GM04503 (cell line): ENCODE results near the gene TAOK1.
"Not testable (repeated sequence)": the region's sequence is repeated elsewhere in the genome, so short reads cannot be mapped to it uniquely, and the experiment has no call there.

Source experiments
- DNase-seq: peaks from one replicate; pipeline ENCODE4 v3.0.0-alpha.2; 2012; ENCODE audit warnings: low read depth

Gene TAOK1

DNA sequence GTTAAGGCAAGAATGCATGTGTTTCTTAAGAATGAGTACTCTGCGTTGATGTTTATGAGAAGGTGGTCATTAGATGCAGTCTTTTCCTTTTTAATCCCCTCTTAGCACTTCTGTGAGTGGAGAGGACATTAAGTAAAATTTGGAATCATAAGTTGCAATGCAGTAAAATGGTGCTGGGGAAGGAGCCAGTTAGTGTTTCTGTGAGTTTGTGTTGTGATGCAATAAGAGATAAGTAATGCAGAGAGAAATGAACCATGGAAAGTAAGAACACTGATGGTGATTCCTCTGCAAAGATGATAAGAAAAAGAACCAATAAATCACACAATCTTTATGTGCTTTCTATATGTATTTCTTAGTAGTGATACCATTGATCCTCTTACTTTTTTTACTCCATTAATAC lies 156.7 kb downstream of the TAOK1 start:
- DNase-seq = no peak

DNA sequence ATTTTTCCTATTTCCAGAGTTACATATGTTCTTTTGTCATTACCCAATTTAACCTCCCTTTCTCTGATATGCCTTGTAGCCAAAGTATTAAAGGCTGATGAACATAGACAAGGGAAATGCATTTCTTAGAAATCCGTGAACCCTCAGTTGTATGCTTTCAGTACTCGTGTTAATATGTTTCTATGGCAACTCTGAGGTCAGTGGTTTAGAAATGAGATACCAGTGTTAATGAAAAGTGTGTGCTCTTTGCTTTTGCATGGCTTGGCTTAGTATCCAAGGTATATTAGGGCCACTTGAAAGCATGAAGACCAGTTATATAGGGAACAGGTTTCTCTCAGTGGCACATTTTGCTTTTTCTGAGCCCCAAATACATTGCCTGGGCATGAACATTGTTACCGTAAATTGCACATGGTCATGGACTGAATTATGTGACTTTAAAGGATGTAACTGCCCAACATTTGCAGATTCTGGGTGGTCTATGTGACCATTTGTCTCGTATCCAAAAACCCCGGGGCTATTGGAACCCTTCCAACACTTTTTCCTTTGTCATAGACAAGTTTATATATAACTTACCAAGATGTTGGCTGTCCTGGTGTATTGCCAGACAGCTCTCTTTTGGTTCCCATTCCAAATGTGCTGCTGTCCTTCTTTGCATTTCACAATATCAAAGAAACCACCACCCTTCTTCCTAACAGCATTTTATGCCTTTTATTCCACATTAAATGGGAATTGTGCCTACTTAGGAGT lies 159.2 kb downstream of the TAOK1 start:
- DNase-seq = no peak

DNA sequence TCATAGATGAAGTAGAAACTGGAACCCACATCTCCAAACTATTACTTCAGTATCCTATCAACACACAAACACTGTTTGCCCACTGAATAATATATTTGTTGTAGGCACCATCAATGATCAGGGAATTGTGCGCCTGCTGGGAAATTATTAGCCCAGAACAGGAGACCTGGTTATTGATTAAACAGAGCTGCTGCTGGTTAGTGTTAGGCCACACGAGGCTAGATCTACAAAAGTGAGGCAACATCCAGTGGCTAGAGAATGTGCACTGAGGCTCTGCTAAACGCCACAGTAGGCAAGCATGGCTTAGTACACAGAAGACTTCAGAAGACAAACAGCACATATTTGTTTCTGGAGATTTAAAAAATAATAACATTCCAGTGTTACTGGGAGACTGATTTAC lies 165.7 kb downstream of the TAOK1 start:
- DNase-seq = no peak

DNA sequence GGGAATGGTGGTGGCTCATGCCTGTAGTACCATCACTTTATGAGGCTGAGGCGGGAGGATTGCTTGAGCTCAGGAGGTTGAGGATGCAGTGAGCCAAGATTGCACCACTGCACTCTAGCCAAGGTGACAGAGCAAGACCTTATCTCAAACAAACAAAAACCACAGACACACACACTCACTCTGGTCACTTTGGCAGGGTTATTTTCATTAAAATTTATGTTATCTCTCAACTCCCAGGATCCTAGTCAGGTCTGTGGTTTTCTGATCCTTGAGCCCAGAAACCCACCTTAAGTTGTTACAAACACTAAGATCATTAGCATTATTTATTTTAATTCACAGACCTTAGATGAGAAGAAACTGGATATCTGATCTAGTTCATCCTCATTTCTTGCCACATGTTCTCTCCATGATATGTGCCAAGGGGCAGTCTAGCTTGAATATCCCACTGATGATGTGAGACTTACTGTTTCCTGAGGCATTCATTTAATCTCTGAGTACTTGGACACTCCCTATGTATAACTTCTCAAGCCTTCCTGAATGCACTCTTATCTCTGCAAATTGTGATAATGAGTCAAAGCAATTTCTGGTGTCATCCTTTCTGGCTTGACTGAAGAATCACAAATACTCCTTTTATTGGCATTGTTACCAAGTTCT lies 167.0 kb downstream of the TAOK1 start:
- no peak for DNase-seq

DNA sequence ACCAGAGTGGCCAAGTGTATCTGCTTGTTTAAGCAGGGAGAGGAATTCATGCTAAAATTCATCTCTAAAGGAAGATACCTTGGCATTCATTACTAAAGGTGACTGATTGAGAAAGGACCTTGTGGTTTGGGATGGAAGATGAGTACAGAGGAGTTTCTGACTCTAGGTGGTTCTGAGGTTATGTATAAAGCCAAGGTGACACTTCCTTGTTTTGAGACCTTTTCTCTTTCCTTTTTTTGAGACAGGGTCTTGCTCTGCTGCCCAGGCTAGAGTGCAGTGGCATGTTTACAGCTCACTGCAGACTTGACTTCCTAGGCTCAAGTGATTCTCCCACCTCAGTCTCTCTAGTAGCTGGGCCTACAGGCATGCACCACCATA lies 167.6 kb downstream of the TAOK1 start:
- no peak for DNase-seq

DNA sequence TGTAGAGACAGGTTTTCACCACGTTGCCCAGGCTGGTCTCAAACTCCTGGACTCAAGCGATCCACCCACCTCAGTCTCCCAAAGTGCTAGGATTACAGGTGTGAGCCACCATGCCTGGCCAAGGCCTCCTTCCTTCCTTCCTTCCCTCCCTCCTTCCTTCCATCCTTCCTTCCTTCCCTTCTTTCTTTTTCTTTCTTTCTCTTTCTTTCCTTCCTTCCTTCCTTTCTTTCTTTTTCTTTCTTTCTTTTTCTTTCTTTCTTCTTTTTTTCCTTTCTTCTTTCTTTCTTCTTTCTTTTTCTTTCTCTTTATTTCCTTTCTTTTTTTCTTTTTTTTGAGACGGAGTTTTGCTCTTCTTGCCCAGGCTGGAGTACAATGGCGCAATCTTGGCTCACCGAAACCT lies 168.0 kb downstream of the TAOK1 start:
- DNase-seq = not testable (repeated sequence)

DNA sequence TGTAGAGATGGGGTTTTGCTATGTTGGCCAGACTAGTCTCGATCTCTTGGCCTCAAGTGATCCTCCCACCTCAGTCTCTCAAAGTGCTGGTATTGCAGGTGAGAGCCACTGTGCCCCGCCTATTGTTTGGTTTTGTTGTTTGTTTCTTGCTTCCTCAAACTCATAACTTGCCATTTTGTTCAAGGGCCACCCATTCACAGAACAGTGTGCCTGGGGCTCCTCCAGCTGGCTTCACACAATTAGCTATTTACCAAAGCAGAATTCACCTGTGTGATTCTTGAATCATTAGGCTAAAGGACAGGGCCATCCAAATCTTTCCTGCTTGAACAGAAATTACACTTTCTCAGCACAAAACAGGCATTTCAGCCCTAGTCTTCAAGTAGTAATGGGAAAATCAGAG lies 169.5 kb downstream of the TAOK1 start:
- DNase-seq = no peak

DNA sequence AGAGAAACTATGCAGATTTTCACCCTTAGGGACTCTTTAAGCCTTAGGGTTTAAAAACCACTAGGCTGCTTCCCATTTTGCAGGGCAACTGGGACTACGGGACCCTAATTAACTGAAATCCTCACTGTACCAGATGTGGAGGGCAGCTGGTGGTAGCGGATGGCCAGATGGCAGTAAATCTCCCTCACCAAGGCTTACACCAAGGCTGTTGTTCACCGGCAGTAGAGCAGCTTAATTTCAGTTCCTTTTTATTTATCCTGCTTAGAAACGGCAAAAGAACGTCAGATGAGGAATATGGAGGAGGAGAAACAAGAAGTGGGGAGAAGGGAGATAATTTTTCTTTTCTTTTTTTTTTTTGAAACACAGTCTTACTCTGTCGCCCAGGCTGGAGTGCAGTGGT lies 170.2 kb downstream of the TAOK1 start:
- DNase-seq = no peak

DNA sequence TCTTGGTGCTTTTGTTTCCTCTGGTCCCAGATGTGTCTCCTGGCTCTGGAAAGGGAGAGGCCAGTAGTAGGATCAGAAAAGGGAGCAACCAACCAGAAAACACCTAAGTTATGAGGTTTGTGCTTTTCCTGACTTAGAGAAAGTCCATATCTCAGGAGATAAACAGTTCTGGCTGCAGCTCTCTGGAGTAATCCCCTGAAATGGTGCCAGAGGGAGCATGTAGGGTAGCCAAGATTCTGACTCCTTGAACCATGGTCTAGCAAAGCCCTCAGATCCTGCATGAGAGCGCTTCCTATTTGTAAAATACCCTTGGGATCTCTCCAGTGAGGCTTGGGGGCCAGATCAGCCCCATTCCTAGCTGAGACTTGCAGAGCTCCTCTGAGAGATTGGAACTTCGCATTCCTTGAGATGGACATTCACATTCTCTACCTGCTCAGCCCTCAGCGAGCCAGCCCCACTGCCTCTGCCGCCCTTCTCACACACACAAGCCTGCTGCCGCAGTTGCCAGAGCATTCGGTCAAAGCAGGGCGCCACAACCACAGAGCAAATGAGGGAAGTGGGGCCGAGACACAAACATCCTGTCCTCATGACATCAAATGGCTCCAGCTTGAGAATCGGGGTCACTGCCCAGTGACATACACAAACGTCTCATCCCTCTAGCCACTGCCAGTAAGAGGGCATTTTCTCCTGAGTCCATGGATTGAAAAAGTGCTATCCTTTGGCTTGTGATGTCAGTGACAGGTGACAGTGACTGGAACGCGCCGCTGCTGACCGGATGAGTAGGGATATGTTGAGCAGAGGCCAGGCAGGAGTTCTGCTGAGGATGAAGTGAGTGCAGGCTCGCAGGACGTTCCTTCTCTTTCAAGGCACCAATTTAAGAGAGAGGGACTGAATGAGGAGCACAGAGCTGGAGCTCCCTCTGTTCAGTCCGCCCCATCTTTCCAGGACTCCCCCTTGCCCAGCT lies 171.7 kb downstream of the TAOK1 start:
- DNase-seq = no peak

DNA sequence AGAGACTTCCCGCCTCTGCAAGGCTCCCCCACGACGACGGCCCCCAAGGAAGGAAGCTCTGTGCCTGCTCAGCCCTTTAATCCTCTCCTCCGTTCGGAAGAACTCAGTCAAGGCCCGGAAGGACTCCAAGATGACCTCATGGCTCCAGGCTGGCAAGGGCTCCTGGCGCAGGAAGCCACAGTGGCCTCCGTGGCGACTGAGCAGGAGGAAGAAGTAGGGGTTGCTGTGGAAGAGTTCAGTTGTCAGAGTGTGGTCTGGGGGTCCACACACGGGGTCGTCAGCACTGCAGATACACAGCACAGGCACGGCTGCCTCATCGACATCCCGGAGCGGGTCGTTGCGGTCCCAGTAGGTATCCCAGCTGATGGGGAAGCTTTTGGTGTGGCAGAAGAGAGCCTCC lies 172.5 kb downstream of the TAOK1 start:
- DNase-seq = no peak

DNA sequence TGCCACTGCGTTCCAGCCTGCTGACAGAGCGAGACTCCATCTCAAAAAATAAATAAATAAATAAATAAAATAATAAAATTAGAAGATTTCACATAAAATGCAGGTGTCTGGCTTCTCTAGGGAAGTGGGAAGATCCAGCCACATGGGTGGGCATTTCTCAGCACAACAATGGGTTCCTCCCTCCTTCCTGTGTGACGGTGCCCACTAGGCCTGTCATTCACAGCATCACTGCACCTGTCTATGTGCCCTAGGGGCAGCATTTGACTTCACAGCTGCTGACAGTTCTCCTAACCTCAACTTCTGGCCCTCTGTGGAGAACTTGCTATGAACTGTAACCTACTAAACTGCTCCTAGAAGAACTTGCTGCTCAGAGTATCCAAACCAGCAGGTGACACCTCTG lies 173.7 kb downstream of the TAOK1 start:
- no peak for DNase-seq

DNA sequence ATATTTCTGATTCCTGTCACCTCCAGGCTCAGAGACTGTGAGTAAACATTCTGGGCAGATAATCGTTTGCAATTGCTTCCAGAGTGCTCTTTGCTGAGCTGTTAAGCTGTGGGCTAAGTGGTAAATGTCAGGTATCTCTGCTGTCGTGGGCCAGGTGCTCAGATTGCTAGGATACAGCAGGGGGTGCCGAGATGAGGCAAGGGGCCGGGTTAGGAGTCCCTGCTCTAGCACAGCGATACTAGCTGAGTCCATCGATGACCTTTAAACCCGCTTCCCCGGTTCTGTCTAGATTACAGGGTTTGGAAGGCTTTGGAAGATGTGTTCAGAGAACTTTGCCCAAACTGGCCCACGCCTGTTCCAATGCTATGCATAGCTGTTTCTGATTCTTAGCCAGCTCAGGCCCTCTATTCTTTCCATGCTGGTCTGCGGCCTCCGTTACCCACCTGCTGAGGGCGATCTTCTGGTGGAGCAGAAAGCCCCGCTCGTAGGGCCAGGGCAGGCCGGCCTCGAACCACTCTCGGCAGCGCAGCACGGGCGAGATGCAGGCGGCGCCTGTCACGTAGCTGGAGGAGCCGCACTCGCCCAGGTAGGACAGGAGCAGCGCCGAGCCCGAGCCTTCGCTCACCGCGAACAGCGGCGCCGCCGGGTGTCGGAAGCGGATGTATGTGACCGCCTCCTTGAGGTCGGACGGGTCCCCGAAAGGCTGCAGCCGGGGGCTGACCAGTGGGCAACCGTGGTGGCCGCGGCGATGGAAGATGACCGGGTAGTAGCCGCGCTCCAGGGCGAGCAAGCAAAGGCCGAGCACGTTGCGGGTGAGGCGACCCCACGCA lies 175.7 kb downstream of the TAOK1 start:
- no peak for DNase-seq

DNA sequence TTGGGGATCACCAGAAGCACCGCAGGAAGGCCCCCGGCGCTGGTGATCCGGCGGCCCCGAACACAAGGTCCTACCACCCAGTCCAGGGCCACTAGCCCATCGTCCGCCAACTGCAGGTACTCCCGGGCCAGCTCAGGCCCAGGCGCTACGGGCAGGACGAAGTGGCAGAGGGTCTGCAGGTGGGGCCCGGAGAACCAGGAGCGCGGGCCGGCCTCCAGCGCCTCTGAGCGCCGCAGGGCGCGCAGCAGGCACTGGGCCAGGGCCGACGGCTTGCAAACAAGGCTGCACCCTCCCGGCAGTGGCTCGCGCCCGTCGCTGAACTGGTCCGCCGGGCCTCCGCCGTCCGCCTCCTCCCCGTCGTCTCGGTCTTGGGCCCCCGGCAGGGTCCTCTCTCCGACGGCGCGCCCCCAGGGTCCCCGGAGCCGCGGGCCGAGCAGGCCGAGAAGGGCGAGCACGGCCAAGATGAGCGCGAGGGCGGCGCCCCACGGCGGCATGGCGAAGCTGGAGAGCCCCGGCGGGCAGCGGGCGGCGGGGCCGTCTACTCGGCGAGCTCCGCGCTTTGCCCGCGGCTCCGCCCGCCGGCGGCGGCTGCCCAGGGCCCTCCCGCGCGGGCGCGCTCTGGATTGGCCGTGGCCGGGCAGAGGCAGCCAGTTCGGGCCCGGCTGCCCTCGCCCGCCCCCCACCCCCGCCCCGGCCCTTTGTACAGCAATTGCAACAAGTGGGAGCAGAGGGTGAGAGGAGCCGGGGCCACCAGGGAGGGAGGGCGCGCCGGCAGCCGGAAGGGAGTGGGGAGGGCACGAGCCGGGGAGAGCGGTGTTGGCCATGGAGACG lies 176.5 kb downstream of the TAOK1 start, which contains the start of gene ABHD15:
ABHD15 (minus strand) TSS at position 565 of the 831 bp plus-strand sequence; CDS start at position 494, 71 bp downstream.
- no peak for DNase-seq

DNA sequence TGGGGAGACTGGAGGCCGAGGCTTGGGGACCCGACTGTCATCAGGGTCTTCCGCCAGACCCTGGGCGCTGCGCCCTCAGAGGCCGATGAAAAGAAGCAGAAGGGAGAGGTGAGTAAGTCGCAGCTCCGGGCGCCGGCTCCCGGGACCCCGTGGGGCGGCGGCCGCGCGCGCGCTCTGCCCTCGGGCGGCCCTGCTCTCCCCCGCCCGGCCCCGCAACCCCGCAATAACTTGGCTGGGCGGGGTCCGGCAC lies 177.1 kb downstream of the TAOK1 start:
- no peak for DNase-seq

DNA sequence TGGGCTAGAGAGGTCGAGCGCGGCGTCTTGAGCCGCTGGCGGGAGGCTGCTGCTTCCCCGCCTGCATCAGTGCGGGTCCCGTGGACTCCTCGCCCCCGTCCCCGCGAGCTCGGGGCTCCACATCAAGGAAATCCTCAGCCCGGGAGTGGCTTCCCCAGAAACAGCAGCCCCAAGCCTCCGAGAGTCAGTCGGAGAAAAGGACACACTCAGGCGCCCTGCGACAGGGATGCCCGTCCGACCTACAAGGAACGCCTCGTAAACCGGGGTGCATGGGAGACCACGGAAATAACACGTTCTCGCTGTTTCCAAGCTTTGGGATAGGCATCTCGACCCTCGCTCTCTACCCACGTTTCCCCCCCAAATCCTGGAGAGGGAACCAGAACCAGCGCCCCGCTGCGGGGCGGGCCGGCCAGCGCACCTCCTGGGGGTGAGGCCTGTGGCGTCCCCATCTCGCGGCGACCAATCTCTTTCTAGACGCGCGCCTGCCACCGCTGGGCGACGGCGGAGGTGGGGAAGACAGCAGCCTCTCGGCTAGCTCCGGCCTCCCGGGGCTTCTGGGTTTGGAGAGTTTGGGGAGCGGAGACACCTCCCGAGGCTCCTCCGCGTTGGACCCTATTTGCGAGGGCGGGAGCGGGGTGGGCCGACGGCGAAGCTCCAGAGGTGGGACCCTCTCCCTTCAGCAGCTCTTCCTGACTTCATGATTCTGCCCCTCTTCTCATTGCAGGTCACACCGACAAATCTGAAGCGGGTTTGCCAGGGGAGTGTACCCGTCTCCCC lies 177.6 kb downstream of the TAOK1 start:
- no peak for DNase-seq

DNA sequence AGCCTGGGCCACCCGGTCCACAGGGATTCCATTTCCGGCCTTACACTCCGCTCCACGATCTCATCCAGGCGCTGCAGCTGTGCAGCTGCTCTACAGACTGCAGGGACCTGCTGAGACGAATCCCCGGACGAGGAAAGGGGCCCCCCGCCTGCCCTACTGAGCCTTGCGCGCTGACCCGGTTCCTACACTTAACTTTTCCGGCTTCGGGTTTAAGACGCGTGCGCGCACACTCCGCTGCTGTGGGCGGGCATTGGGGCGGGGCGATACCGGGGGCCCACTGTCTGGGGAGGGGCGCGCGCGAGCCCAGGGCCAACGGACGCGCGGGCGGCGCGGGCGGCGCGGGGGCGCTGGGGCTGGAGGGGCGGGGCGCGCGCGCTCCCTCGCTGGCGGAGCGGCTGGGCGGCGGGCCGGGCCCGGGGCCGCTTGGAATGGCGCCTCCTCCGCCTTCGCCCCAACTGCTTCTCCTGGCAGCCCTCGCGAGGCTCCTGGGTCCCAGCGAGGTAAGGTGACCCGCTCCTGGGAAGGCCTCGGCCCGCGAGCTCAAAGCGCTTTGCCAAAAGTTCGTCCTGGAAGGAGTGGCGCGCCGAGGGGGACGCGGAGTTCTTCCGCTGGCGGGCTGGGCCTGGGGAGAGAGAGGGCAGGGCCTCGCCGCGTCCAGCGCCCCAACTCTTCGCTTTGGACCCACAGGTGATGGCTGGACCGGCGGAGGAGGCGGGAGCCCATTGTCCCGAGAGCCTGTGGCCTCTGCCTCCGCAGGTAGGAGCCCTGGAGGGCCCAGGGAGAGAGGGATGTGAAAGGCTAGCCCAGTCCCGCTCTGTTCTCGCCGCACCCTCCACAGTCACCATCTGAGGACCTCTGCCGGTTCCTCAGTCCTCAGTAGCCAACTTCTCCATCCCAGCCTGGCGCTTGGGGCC lies 178.4 kb downstream of the TAOK1 start, which contains the start of gene TP53I13:
TP53I13 (plus strand) TSS at position 371 of the 914 bp plus-strand sequence; CDS start at position 429, 58 bp downstream.
- no peak for DNase-seq

DNA sequence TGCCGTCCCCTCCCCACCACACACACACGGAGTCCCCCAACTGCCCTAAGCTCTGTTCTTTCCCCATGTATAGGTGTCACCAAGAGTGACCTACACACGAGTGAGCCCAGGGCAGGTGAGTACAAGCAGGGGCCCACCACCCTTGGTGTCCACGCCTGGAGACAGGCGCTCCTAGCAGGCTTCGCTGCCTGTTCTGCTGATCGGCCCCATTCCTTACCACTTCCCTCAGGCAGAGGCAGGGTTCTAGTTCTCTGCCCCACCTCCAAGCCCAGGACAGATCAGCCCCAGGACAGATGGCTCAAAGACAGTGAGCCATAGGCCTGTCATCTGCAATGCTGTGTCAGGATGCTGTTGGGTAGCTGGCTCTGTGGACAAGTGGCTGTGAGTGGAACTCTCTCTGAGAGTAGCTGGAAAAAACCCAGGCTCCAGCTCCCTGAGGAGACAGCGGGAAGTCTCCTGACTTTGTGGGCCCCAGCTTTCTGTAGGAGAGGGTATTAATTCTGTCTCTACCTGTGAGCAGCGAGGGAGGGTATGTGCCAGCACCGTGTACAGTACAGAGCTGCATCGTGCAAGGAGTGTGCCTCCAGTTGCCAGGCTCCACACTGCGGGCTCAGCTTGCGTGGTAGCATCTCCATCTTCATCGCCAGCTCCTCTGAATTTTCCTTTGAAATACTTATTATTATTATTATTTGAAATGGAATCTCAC lies 179.2 kb downstream of the TAOK1 start:
- DNase-seq = no peak

DNA sequence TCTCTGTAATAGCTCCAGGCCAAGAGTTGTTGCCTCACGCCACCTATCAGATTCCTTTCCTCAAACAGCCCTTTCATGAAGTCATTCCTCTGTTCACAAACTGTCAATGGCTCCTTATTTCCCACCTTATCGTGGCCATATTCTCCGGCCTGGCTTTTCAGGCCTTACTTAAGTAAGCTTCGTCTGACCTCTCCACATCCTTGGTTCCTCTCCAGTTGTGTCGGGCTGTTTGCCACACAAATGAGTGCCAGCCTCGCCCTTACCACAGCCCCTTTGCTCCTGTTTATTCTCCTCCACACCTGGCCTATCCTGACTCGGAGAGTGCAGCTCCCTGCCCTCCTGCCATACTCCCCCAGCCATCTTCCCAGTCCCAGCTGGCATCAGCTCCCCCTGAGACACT lies 180.4 kb downstream of the TAOK1 start:
- no peak for DNase-seq
